Colonic mucosa (tissue), 4 donors: ENCODE data around the gene TAF10. TPM values are rescaled to one million over a fixed set of nuclear protein-coding genes. Genes with fewer than 3 reads are reported as not detected.

Experiments
- DNase-seq: peaks from one replicate; pipeline ENCODE4 v3.0.0-alpha.2; 2020
- H3K27ac ChIP-seq: fragments of 200-600 bp; one replicate; pipeline ENCODE4 v1.8.0; 2021
- H3K27me3 ChIP-seq: fragments of 200-600 bp; one replicate; pipeline ENCODE4 v1.8.0; 2021
- H3K36me3 ChIP-seq: fragments of 200-600 bp; one replicate; pipeline ENCODE4 v1.8.0; 2021
- H3K4me1 ChIP-seq: fragments of 200-600 bp; one replicate; pipeline ENCODE4 v1.8.0; 2021; ENCODE audit warnings: mild to moderate bottlenecking
- H3K4me3 ChIP-seq: fragments of 200-600 bp; one replicate; pipeline ENCODE4 v1.8.0; 2021
- H3K9ac ChIP-seq, 2 donors: one replicate each; pipeline ENCODE4 v1.7.0; 2013; ENCODE audit warnings: control low read depth in 2 of 2, low read depth in 2 of 2, low read length in 2 of 2
- H3K9me3 ChIP-seq: fragments of 200-600 bp; one replicate; pipeline ENCODE4 v1.8.0; 2021
- CTCF ChIP-seq: fragments of 200-600 bp; IDR thresholded peaks from one replicate; pipeline ENCODE4 v1.8.0; 2022; ENCODE audit warnings: antibody characterized with exemption, mild to moderate bottlenecking
- intact Hi-C: fragments of 100-400 bp; cut with DNase I; formaldehyde crosslinking; loops from one replicate; pipeline ENCODE4 v1.14.1; 2022
- total RNA-seq, 2 donors: library from RNA; stranded (reverse); fragmentation: NEBNext Ultra II Directional in 1 of 2; extraction: Animal tissue kit (Norgen Biotek cat#: 25700) in 1 of 2; gene quantifications; one replicate each; pipeline ENCODE4 v1.2.1, GENCODE V29; 2021
- donor health status: healthy.
- donor health status: DM: no; HTN: no; CAD: no.
- donor health status: DM: no; HTN: no; CAD: no.

Gene TAF10
- total RNA-seq, 2 donors from 2014 or later: 123 to 142 TPM

- H3K9ac ChIP-seq: no peak overlapping the region
- H3K27ac ChIP-seq: no peak overlapping the region
- no peak overlapping the region for H3K4me3 ChIP-seq
- H3K9me3 ChIP-seq: no peaks in the 10 kb centered on the region
- no peaks in the 10 kb centered on the region for H3K36me3 ChIP-seq
- intact Hi-C loops: no loop called here
- TF ChIP-seq CTCF: no peak
- H3K4me1 ChIP-seq: no peaks in the 10 kb centered on the region
- no peak for DNase-seq
- H3K27me3 ChIP-seq: no peaks in the 10 kb centered on the region
Measured at GRCh38 chr11:6579681-6580080, 32.3 kb downstream of the TAF10 start.

GRCh38 chr11:6578134-6578533, 33.9 kb downstream of the TAF10 start:
- TF ChIP-seq CTCF: no peak

GRCh38 chr11:6576471-6577373, 35.3 kb downstream of the TAF10 start:
- Histone ChIP-seq H3K27ac (peak overlapping the region; percentile 27), H3K4me3 (no peak overlapping the region), H3K4me1 (no peaks in the 10 kb centered on the region), H3K9me3 (no peaks in the 10 kb centered on the region), H3K36me3 (no peaks in the 10 kb centered on the region), H3K9ac (no peak overlapping the region), H3K27me3 (no peaks in the 10 kb centered on the region)
- no peak for DNase-seq
- no peak for TF ChIP-seq CTCF
- intact Hi-C loops: no loop called here

More at GRCh38 chr11:6578134-6578533, 33.9 kb downstream of the TAF10 start:
- H3K27me3 ChIP-seq: no peaks in the 10 kb centered on the region
- no peak overlapping the region for H3K27ac ChIP-seq
- no peak overlapping the region for H3K4me3 ChIP-seq
- H3K36me3 ChIP-seq: no peaks in the 10 kb centered on the region
- no peaks in the 10 kb centered on the region for H3K4me1 ChIP-seq
- no peak for DNase-seq
- intact Hi-C loops: no loop called here
- H3K9me3 ChIP-seq: no peaks in the 10 kb centered on the region
- H3K9ac ChIP-seq: no peak overlapping the region

- intact Hi-C loops: no loop called here
- Histone ChIP-seq H3K9me3 (no peaks in the 10 kb centered on the region), H3K27me3 (no peaks in the 10 kb centered on the region), H3K4me3 (no peak overlapping the region), H3K4me1 (no peaks in the 10 kb centered on the region), H3K9ac (no peak overlapping the region), H3K36me3 (no peaks in the 10 kb centered on the region), H3K27ac (no peak overlapping the region)
- DNase-seq: no peak
- no peak for TF ChIP-seq CTCF
Measured at GRCh38 chr11:6574816-6575715, 37.0 kb downstream of the TAF10 start.

- intact Hi-C loops: no loop called here
Measured at GRCh38 chr11:6572215-6572614, 39.8 kb downstream of the TAF10 start.

More at GRCh38 chr11:6572215-6572614, 39.8 kb downstream of the TAF10 start:
- H3K4me3 ChIP-seq: no peak overlapping the region
- H3K27me3 ChIP-seq: no peaks in the 10 kb centered on the region
- H3K27ac ChIP-seq: no peak overlapping the region
- no peak for TF ChIP-seq CTCF
- DNase-seq: no peak
- H3K9ac ChIP-seq: no peak overlapping the region
- no peaks in the 10 kb centered on the region for H3K9me3 ChIP-seq
- no peaks in the 10 kb centered on the region for H3K36me3 ChIP-seq
- H3K4me1 ChIP-seq: no peaks in the 10 kb centered on the region
